B cell (primary cell): ENCODE measurements around the gene PHAX. TPM values are rescaled to one million over a fixed set of nuclear protein-coding genes. Genes with fewer than 3 reads are reported as not detected.

ENCODE experiments used
- ATAC-seq: fragments of 200-7000 bp; cut with Tn5 transposase; one replicate; pipeline ENCODE4 v1.10.0; 2021; ENCODE audit warnings: low read depth, mild to moderate bottlenecking, moderate number of reproducible peaks, moderate library complexity
- CTCF ChIA-PET: fragments of 350-600 bp; sonication (Branson Sonifier 250); formaldehyde crosslinking; loops from one replicate; lab custom pipeline; 2021; ENCODE audit warnings: antibody characterized with exemption, inconsistent platforms; lab: Charles Lee
- POLR2A ChIA-PET: fragments of 350-600 bp; sonication (Branson Sonifier 250); formaldehyde crosslinking; loops from one replicate; lab custom pipeline; 2021; ENCODE audit warnings: antibody characterized with exemption; lab: Charles Lee
- DNase-seq: peaks from one replicate; pipeline ENCODE4 v3.0.0; 2013
- H2AFZ ChIP-seq: 2 replicates; pipeline ENCODE4 v1.6.1; 2012; ENCODE audit warnings: mild to moderate bottlenecking, low read depth, low read length; ENCODE audit not compliant: insufficient read depth, poor library complexity, severe bottlenecking
- H3K27ac ChIP-seq, 2 donors: 1 replicate in 1 of 2; 2 replicates in 1 of 2; pipeline ENCODE4 v1.5.1; 2012 to 2013; ENCODE audit warnings: low read length in 2 of 2, mild to moderate bottlenecking in 2 of 2, moderate library complexity in 1 of 2
- H3K27me3 ChIP-seq, 4 experiments: fragments of 200-600 bp in 1 of 4; sonication (generic) in 1 of 4; replicated peaks in 1 of 4; 1 replicate in 2 of 4; 2 replicates in 2 of 4; pipeline versions ENCODE4 v1.6.1 to v1.7.0; 2013 to 2016; ENCODE audit warnings: low read length in 3 of 4, mild to moderate bottlenecking in 2 of 4, mixed read lengths in 1 of 4, moderate library complexity in 1 of 4; ENCODE audit not compliant: insufficient read depth in 4 of 4, control insufficient read depth in 3 of 4; ENCODE audit errors: control extremely low read depth in 1 of 4
- H3K36me3 ChIP-seq, 2 experiments: replicated peaks in 1 of 2; 1 replicate in 1 of 2; 2 replicates in 1 of 2; pipeline versions ENCODE4 v1.6.1 to v1.7.1; 2013; ENCODE audit warnings: low read length in 1 of 2; ENCODE audit not compliant: insufficient read depth in 2 of 2, control insufficient read depth in 1 of 2; ENCODE audit errors: control extremely low read depth in 1 of 2, extremely low read depth in 1 of 2
- H3K4me1 ChIP-seq, 2 donors: fragments of 200-600 bp in 1 of 2; sonication (generic) in 1 of 2; 1 replicate in 1 of 2; 2 replicates in 1 of 2; pipeline versions ENCODE4 v1.5.1 to v1.6.1; 2013 to 2017; ENCODE audit warnings: low read length in 2 of 2; ENCODE audit not compliant: control insufficient read depth in 2 of 2, insufficient read depth in 2 of 2
- H3K4me2 ChIP-seq: replicated peaks from 2 replicates; pipeline ENCODE3; 2012; ENCODE audit warnings: mild to moderate bottlenecking, low read depth, low read length; ENCODE audit not compliant: poor library complexity, severe bottlenecking
- H3K4me3 ChIP-seq, 5 experiments: fragments of 200-600 bp in 1 of 5; sonication (generic) in 1 of 5; 1 replicate in 3 of 5; 2 replicates in 2 of 5; pipeline versions ENCODE4 v1.5.1 to v1.7.0; 2011 to 2016; ENCODE audit warnings: low read length in 4 of 5, mild to moderate bottlenecking in 4 of 5, low read depth in 2 of 5, control low read depth in 1 of 5, moderate library complexity in 1 of 5; ENCODE audit not compliant: insufficient read depth in 1 of 5; ENCODE audit errors: control extremely low read depth in 1 of 5, extremely low read depth in 1 of 5
- H3K79me2 ChIP-seq: fragments of 200-600 bp; sonication (generic); one replicate; pipeline ENCODE4 v1.6.0; 2016; ENCODE audit warnings: low read length; ENCODE audit not compliant: control insufficient read depth, insufficient read depth
- H3K9ac ChIP-seq: fragments of 200-600 bp; sonication (generic); 2 replicates; pipeline ENCODE4 v1.6.1; 2017; ENCODE audit warnings: mild to moderate bottlenecking, low read length, moderate library complexity
- H3K9me3 ChIP-seq, 3 donors: one replicate each; pipeline versions ENCODE4 v1.6.1 to v1.7.1; 2013; ENCODE audit warnings: low read length in 2 of 3; ENCODE audit not compliant: control insufficient read depth in 2 of 3, insufficient read depth in 1 of 3; ENCODE audit errors: control extremely low read depth in 1 of 3
- H4K20me1 ChIP-seq: 2 replicates; pipeline ENCODE4 v1.6.0; 2012; ENCODE audit warnings: mild to moderate bottlenecking, low read length; ENCODE audit not compliant: insufficient read depth, control insufficient read depth, poor library complexity, severe bottlenecking
- H3K27ac Mint-ChIP-seq: one replicate; pipeline ENCODE4 v1.8.0; 2021; ENCODE audit warnings: mixed read lengths
- H3K27me3 Mint-ChIP-seq: one replicate; pipeline ENCODE4 v1.8.0; 2021; ENCODE audit warnings: mixed read lengths
- H3K4me1 Mint-ChIP-seq: one replicate; pipeline ENCODE4 v1.8.0; 2021; ENCODE audit warnings: mixed read lengths
- H3K4me3 Mint-ChIP-seq: one replicate; pipeline ENCODE4 v1.8.0; 2021; ENCODE audit warnings: mixed read lengths
- H3K9me3 Mint-ChIP-seq: one replicate; pipeline ENCODE4 v1.8.0; 2022; ENCODE audit warnings: mixed read lengths; ENCODE audit not compliant: insufficient read depth
- EZH2 ChIP-seq: IDR thresholded peaks from 2 replicates; pipeline ENCODE4 v1.6.1; 2012; ENCODE audit warnings: borderline replicate concordance, low read depth, mild to moderate bottlenecking, moderate library complexity, low read length; ENCODE audit not compliant: insufficient read depth, poor library complexity, severe bottlenecking
- WGBS: methylation state at CpG from one replicate; pipeline ENCODE4 v1.1.5; 2013; ENCODE audit warnings: missing lambda C conversion rate; ENCODE audit not compliant: insufficient coverage; 5-methylcytosine and 5-hydroxymethylcytosine counted together
- intact Hi-C: fragments of 100-400 bp; cut with micrococcal nuclease; formaldehyde crosslinking; loops from one replicate; pipeline ENCODE4 v1.10.0; 2022
- polyA plus RNA-seq: library from polyadenylated mRNA; depleted of rRNA; stranded (reverse); fragments of >200 nt; gene quantifications from 2 replicates; pipeline ENCODE4 v1.2.3, GENCODE V29; 2012
- total RNA-seq, 2 donors: library from RNA; stranded (reverse); fragments of 120-200 nt in 1 of 2; gene quantifications; 1 replicate in 1 of 2; 2 replicates in 1 of 2; pipeline versions ENCODE4 v1.2.3 to v1.2.4, GENCODE V29; 2013 to 2022
- TF ChIP-seq, protein P1 (sequence below): fragments of 200-600 bp; IDR thresholded peaks from one replicate; pipeline ENCODE4 v1.8.0; 2022; ENCODE audit warnings: antibody characterized with exemption, mild to moderate bottlenecking

Gene PHAX
- total and polyA plus RNA-seq, 2 donors (not counting 1 experiment from before 2014, with no cell fraction given), result 7.1 to 43.9 TPM

- Histone ChIP-seq H3K9ac (no peak overlapping the region), H3K27ac (no peak overlapping the region), H3K4me2 (no peak overlapping the region), H3K4me3 (no peak overlapping the region), H3K79me2 (no peaks in the 10 kb centered on the region), H3K4me1 (no peaks in the 10 kb centered on the region), H2AFZ (no peak overlapping the region), H3K36me3 (no peaks in the 10 kb centered on the region), H3K9me3 (no peaks in the 10 kb centered on the region), H4K20me1 (no peaks in the 10 kb centered on the region), H3K27me3 (no peaks in the 10 kb centered on the region)
- TF ChIP-seq, protein P1, sequence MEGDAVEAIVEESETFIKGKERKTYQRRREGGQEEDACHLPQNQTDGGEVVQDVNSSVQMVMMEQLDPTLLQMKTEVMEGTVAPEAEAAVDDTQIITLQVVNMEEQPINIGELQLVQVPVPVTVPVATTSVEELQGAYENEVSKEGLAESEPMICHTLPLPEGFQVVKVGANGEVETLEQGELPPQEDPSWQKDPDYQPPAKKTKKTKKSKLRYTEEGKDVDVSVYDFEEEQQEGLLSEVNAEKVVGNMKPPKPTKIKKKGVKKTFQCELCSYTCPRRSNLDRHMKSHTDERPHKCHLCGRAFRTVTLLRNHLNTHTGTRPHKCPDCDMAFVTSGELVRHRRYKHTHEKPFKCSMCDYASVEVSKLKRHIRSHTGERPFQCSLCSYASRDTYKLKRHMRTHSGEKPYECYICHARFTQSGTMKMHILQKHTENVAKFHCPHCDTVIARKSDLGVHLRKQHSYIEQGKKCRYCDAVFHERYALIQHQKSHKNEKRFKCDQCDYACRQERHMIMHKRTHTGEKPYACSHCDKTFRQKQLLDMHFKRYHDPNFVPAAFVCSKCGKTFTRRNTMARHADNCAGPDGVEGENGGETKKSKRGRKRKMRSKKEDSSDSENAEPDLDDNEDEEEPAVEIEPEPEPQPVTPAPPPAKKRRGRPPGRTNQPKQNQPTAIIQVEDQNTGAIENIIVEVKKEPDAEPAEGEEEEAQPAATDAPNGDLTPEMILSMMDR, result no peak
- no peak for TF ChIP-seq EZH2
- Mint-ChIP-seq H3K4me1 (no peaks in the 10 kb centered on the region), H3K9me3 (no peaks in the 10 kb centered on the region), H3K27ac (no peak overlapping the region), H3K4me3 (no peak overlapping the region), H3K27me3 (no peaks in the 10 kb centered on the region)
- intact Hi-C loops, result no loop called here
- ATAC-seq (no peak), DNase-seq (no peak)
- POLR2A ChIA-PET, result no interaction called here
- 90% methylated on average over 3 of the region's 4 CpGs for WGBS
- CTCF ChIA-PET, result no interaction called here
Observed at GRCh38 chr5:126633552-126633951, 32.8 kb downstream of the PHAX start.

DNA sequence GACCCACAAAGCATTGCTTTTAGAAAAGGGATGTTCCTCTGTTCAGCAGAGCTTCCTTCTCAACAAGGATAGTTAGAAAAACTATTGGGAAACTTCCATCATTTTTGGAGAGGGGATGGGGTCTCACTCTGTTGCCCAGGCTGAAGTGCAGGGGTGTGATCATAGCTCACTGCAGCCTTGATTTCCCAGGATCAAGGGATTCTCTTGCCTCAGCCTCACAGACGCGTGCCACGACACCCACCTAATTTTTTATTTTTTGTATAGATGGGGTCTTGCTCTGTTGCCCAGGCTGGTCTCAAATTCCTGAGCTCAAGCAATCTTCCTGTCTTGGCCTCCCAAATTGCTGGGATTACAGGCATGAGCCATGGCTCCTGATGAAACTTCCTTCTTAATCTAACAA, 34.8 kb downstream of the PHAX start:
- no peaks in the 10 kb centered on the region for H3K27me3 ChIP-seq
- intact Hi-C loops, result no loop called here
- H2AFZ ChIP-seq, result no peak overlapping the region
- no peak overlapping the region for H3K27ac ChIP-seq
- H3K27me3 Mint-ChIP-seq, result no peaks in the 10 kb centered on the region
- no peak overlapping the region for H3K4me3 Mint-ChIP-seq
- H3K4me1 Mint-ChIP-seq, result no peaks in the 10 kb centered on the region
- no peak for ATAC-seq
- H3K36me3 ChIP-seq, result no peaks in the 10 kb centered on the region
- CTCF ChIA-PET, result no interaction called here
- no peaks in the 10 kb centered on the region for H3K79me2 ChIP-seq
- H3K27ac Mint-ChIP-seq, result no peak overlapping the region
- H3K9me3 ChIP-seq, result no peaks in the 10 kb centered on the region
- H3K4me3 ChIP-seq, result no peak overlapping the region
- H3K4me1 ChIP-seq, result no peaks in the 10 kb centered on the region
- no peaks in the 10 kb centered on the region for H4K20me1 ChIP-seq
- WGBS, result no CpG with 5 or more reads among the region's 3 CpGs
- no peak overlapping the region for H3K9ac ChIP-seq
- DNase-seq, result no peak
- no peak for TF ChIP-seq EZH2
- TF ChIP-seq, protein P1, result no peak
- no peak overlapping the region for H3K4me2 ChIP-seq
- POLR2A ChIA-PET, result no interaction called here
- no peaks in the 10 kb centered on the region for H3K9me3 Mint-ChIP-seq
